ENCODE measurements around the gene KIF16B.
"Not testable (repeated sequence)": the region's sequence is repeated elsewhere in the genome, so short reads cannot be mapped to it uniquely, and the experiment has no call there.

Gene KIF16B

DNA sequence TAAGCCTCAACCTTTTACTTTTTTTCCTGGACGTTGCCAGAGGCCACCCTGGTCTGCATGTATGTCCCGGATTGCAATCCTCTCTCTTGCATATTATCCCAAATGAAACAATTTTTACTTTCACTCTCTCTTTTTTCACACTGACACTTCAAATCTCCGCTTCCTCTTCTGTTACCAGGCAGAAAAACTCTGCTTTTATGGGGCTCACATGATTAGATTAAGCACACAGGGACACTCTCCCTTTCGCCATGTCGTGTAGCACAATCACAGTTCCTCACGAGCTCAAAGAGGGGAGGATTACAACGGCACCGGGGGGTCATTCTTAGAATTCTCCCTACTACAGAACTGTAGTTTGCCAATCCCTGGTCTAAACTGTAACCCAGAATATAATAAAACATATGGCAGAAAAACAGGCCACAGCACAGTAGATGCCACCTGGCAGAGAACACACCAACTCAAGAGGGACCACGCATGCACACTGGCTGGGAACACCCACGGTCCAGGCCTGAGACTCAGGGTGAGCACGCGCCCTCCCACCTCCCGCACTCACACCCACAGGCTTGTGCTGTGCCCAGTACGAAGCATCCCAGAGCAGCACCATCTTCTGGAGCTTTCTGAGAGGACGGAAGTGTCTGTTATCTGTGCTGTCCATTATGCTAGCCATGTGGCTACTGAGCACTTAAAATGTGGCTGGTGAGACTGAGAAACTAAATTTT, 288.7 kb downstream of the KIF16B start:
- no peak for DNase-seq

DNA sequence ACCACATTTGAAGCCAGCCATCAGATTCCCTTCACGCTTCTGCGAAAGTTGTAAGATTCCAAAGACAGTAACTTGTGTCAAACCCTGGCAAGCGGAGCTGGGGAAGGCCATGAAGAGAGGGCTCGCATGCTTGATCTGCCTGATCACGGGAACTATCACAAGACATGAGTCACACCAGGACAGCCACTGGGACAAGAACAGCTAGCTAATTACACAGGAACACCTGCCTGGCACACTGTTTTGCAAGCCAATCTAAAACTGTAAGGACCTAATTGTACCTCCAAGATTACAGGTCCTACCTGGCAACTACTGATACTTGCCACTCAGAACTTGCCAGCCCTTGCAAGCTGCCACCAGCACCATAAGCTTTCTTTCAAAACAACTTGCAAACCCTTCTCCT, 289.3 kb downstream of the KIF16B start:
- no peak for DNase-seq

DNA sequence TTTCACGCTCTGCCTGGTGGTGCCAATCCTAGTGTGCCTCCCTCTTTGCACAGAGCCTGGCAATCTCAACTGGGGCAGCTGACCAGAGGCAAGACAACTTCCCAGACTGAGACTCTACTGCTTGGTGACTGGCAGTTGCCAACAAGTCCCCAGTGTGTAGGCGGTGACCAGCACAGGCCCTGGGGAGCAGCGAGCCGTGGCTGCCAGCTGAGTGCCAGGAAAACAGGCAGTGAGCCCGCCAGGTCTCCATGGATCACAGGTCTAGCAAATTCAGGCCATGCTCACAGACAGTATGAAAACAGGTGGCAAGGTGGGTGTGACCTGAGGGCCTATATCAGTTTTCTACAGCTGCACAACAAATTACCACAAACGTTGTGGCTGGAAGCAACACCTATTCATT, 289.9 kb downstream of the KIF16B start:
- DNase-seq, result no peak

DNA sequence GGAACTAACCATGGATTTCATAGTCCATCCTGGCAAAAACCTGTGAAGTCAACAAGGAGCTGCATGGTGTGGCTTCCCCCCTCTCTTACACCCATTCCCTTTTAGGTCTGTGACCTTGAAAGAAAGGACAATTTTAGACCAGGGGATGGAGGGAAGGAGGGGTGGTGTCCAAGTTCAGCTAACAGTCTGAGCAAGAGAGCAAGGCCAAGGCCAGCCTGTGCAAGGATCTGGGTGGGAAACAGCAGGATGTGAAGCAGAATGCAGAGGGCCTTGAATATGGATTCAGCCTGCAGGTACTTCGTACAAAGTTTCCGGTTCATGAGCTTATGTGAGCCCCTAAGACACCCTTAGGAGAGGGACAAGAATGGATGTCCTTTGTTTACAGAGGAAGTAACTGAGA, 293.0 kb downstream of the KIF16B start:
- no peak for DNase-seq

DNA sequence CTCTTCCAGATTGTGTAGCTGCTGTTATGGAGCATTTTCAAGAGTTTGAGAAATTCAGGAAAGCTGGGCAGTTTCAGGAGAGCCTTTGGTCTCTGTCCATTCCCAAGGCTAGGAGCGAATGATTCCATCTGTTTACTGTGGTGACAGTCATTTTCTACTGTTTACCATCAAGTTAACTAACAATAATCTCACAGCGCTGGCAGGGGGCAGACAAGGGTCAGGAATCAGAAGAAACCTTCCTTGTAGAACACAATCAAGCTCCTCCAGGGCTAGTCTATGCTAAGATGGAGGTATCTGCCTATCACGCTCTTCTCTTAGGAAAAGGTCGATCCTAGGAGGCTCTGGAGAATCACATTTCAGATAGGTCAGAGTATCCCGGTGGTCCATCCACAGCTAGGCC, 293.9 kb downstream of the KIF16B start:
- no peak for DNase-seq

DNA sequence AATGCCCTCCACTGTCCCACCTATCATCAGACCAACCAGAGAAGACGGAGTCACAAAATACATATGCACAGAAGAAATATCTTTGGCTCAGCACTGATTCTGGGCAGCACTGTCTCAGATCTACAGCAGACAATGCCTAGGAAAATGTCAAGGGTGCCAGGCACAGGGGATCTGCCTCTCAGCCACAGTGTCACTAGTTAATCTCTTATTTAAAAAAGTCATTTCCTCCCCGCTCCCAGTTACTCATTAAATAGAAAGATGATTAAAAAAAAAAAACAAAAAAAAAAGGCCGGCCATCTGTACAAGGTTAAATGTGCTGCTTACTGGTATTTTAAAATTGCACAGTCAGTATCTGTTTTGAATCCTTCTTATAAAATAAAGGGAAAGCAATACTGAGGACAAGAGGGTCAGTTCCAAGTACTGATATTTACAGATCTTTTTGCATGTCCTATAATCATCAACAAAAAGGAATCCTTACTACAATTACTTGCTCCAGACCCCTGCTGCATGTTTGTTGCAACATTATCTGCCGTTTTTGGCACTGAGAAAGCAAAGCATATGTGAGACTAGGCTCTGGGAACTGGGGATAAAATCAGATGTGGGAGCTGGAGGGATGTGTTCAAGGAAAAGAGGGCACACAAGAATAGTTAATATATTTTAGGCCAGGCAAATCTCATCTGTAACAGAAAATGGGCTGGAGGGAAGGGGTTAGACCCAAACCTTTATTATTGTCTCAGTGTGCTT, 299.3 kb downstream of the KIF16B start:
- no peak for DNase-seq

DNA sequence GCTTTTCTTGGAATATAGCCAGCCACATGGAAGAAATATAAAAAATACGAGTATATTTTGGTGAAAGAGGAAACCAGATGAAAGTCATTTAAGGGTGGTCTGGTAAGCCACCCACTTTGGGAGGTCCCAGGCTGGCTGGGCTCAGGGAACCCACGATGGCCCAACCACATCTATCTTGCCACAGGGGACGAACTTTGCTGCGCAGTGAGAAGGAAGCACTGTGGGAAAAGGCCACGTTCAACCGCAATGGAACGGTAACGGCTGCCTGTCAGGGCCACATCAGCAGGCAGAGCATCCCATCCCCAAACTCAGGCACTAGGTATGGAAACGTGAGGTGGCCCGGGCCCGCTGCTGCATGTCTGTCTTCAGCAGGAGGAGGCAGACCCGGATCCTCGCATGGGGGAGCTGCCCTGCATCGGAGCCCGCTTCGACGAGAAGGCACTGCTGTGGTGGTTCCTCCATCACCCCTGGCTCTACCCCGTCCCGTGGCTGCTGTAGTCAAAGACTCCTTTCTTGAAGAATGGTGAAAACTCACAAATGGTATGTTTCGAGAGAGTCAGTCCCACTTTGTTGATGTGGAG, 300.4 kb downstream of the KIF16B start:
- DNase-seq, result no peak

DNA sequence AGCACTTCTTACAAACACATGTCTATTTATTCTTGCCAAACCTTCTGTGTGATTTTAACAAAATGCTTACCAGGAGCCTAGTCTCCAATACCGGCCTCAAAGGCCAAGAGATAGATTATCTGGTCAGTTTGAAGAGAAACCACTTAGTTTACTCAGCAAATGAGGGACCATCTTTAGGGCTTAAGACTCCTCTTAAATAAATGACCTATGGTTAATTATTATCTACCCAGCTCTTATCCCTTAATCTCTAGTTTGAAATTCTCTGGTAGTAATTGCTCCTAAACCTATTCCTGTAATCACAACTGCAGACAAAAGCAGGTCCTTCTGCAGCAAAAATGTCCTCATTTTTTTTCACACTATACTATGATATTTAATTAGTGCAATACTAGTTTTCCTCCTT, 301.8 kb downstream of the KIF16B start:
- no peak for DNase-seq

DNA sequence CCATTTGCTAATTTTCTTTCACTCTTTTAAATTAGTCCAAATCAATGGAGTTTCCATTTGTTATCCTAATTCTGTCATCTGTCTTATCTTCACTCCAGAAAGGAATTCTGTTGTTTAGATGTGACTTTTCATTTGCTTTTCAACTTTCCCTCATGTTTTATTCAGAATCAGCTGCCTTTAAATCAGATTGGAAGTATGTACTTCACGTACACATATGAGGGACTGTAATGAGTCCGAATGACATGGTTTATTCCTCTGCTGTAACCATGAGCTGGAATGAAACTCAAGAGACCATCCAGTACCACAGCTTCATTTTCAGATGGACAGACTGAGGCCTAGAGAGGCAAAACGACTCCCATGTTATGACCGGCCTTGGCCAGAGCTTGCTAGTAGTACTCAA, 302.3 kb downstream of the KIF16B start:
- DNase-seq, result no peak

DNA sequence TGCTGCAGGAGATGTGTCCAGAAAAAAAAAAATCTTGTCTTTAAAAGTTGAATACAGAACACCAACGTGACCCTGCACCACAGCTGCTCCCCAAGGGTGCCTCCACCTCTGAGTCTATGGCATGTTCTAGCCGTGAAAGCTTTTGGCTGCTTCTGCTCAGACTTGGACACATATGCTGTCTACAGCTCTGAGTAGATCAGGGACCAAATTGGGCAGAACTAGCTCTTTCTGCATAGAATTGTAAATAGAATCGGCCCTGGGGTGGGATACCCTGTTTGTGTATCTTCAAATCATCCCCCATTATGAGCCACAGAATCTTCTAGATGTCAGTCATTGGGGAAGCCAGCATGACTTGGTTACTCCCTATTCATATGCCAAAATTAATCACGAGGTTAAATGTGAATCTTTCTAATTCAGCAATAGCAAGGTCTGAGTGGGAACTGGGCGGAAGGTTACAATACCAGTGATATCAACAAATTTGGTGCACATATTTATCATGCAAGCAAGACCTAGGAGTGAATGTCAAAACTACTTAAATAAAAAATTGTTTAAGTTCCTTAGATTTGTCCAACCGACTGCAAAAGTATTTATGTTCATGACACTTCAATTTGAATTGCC, 302.8 kb downstream of the KIF16B start:
- DNase-seq, result no peak

DNA sequence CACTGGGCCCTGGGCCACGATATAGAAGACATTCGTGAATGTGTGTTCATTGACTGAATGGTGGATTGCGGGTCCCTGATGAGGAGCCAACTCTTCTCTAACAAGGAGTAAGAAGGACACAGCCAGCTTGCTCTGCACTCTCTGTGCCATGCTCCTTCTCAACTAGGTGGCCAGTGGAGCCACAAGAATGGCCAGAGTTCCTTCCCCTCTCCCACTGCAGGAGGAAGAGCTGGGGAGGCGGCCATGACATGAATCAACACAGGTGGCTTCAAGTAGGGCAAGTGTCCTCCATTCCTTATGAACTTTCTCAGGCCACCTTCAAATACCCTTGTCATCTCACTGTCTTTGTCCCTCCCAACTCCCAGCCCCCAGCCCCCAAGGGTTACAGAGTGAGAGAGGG, 305.7 kb downstream of the KIF16B start:
- DNase-seq, result no peak

DNA sequence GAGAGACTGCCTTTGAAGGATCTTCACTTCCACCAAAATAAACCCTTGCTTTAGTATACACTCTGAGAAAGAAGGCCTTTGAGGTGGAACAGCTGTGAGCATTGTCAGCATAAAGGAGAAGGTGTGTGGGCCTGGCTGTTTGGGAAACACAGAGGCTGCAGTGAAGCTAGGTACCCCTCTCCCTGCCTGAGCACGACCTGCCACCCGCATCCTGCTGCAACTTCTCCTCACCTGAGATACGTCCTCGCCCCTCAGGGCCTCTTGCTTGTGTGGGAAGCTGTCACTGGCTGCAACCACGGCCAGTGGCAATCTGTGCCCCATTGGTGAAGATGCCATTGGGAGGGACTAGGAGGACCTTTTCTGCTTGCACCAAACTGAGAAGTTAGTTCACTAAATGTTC, 307.9 kb downstream of the KIF16B start:
- no peak for DNase-seq

DNA sequence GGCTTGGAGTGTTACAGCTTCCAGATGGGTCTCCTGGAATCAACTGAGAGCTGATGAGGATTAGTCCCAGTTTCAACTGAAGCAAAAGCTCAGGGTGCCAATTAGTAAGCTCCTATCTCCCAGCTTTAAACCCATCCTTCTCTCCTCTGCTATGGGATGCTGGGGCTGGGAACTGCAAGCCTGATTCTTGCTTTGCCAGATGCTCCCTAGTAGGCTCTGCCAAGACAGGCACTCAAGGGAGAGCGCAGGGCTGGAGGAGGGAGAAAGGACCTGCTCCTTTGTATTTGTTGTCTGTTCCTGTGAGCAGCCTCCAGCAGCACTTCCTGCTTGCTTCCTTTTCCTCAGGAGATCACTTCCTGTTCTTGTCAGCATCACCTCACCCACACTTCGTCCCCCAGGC, 309.7 kb downstream of the KIF16B start:
- no peak for DNase-seq

DNA sequence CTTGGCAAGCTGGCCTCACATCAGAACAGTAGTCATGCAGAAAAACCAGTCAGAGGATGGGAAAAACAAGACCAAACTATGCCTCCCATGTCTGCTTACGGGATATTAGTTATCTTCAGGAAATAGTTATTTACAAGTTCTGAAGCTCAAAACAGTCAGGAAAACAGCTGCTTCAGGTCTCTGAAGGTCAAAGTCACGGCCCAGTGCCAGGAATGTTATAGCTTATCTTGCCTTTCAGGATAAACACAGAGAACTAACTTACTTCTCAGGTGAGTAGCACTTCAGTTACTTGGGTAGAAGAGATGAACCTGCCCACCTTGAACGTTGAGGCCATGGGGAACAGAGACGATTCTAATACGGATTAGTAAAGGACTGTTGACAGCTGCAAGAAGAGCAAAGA, 310.7 kb downstream of the KIF16B start:
- no peak for DNase-seq

DNA sequence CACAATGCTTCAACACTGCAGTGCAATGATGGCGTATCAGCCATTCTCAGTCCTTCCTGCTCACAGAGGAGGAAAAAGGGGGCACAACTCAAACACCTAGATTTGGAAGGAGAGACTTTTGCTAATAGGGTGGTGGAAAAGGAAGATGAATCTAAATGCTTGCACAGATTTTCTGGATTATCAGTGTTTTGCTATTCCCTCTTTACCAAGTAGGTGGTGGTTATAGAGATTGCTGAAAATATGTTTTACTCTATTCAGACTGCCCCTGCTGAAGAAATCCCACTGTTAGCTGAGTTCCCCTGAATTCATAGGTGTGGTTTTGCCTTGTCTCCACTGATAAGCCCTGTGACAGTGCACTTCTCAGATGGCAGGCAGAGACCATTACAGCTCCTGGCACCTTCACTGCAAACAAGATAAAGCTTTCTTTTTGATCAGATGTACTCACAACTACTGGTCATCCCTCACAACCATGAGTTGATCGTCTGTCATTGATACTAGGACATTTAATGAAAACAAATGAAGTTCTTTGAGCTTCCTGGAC, 311.4 kb downstream of the KIF16B start:
- no peak for DNase-seq

DNA sequence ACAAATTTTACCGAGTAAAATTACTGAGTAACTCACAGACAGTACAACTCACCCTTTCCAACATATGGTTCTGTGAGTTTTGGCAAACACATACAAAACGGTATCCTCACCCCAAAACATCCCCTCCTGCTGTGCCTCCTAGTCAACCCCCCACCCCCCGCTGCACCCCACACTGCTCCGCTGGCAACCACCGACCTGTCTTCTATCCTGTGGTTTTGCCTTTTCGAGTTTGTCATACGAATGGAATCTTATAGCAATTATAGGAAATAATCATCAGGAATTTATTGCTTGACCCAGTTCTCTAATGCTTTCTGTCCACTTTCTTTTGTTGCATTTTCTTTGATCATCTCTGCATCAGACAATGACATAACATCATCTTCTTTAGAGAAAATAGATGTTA, 312.3 kb downstream of the KIF16B start:
- DNase-seq, result no peak

DNA sequence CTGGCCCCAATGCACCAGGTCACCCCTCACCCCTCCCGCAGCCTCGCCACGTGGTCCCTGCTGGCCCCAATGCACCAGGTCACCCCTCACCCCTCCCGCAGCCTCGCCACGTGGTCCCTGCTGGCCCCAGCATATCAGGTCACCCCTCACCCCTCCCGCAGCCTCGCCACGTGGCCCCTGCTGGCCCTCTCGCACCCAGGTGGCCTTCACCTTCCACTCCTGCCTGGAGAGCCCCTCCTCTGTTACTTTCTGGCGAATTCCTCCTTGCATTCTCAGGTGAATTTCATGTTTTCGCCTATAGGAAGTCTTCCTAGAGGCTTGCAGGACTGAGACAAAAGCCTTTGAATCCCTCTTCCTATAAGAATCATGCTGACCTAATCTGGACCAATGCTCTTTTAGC, 313.1 kb downstream of the KIF16B start:
- DNase-seq, result not testable (repeated sequence)

DNA sequence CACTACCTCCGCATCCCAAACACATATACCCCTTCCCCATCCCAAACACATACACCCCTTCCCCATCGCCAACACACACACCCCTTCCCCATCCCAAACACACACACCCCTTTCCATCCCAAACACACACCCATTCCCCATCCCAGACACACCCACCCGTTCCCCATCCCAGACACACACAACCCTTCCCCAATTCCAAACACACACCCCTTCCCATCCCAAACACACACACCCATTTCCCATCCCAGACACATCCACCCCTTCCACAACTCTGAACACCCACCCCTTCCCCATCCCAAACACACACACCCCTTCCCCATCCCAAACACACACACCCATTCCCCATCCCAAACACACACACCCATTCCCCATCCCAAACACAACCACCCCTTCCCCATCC, 314.5 kb downstream of the KIF16B start:
- DNase-seq, result no peak

DNA sequence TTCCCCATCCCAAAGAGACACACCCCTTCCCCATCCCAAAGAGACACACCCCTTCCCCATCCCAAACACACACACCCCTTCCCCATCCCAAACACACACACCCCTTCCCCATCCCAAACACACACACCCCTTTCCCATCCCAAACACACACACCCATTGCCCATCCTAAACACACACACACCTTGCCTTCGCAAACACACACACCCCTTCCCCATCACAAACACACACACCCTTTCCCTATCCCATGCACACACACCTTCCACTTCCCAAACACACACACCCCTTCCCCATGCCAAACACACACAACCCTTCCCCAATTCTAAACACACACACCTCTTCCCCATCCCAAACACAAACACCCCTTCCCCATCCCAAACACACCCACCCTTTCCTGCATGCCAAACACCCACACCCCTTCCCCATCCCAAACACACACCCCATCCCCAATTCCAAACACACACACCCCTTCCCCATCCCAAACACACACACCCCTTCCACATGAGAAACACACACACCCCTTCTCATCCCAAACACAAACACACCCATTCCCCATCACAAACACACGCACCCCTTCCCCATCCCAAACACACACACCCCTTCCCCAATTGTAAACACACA, 315.3 kb downstream of the KIF16B start:
- no peak for DNase-seq

DNA sequence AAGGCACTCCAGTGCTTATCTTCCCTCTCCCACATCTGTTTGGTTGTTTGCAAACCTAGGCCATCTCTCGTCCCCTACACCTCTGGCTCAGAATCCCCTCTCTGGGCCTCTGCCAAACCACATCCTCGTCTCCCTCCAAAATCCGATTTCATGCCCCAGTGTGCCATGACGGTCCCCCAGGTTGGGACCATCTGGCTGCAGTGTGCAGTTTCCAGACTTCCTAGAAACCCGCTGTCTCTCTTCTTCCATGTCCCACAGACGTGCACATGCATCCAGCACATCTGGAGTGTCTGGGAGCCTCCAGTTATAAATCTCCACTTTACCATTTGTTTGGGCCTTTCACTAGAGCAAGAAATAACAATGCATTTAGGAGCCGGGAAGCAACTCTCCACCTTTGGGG, 316.2 kb downstream of the KIF16B start:
- no peak for DNase-seq

DNA sequence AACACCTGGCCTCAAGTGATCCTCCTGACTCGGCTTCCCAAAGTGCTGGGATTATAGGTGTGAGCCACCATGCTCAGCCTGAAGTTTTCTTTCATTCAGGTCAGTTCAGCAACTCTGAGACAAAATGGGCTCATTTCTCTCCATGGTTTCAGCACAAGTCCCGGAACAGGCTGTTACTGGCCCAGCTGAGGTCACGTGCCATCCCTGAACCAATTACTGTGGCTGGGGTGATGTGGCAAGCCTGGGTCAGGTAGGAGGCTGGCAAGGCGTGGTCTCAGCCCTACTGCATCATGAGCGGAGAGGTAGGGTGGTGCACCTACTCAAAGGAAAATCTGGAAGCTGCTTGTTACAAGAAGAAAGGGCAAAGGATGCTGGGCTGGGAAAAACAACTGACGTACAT, 326.4 kb downstream of the KIF16B start:
- DNase-seq, result no peak

DNA sequence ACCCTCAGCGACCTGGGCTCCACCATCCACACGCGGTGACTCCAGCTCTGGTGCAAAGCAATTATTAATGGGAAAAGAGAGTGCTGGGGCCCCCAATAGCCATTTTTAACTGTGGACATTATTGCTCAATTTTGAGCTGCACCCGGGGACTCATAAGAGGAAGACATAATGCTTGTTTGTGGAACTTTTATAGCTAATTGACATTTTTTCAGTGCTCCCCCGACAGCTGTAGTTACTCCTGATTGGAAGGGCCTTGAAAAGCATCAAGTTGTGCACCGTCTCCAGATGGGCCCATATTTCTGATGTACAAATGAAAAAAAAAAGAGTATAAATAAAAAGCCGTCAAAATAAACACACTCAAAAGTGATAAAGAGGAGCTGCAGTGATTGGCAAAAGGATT, 327.0 kb downstream of the KIF16B start:
- DNase-seq, result no peak

DNA sequence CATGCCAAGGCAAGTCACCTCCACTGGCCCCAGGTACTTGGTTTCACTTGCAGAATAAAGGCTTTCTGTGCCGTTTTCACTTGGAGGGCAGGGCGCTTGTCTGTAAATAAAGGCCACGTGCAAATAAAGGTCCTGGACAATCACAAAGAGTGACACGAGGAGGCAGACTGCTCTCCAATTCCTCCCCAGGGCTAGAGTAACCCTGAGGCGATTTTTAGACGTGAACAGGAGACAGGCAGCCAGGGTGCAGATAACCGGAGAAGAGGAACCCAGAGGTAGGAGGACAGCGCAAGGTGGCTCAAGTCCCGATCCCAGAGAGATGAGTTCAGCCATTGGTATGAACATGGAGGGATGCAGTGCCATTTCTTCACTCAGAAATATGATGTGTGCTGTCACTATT, 327.4 kb downstream of the KIF16B start:
- DNase-seq, result no peak
